Omental fat pad (tissue), 4 donors: ENCODE data around the gene CALM1. TPM values are rescaled to one million over a fixed set of nuclear protein-coding genes. Genes with fewer than 3 reads are reported as not detected.

Experiments used
- ATAC-seq: fragments of 150-250 bp; one replicate; pipeline ENCODE4 v1.9.1; 2016; ENCODE audit warnings: mild to moderate bottlenecking, moderate library complexity; ENCODE audit not compliant: low FRiP score
- DNase-seq: peaks from one replicate; pipeline ENCODE4 v3.0.0-alpha.2; 2019; ENCODE audit warnings: low spot score
- CTCF ChIP-seq, 3 donors: fragments of 450-650 bp; IDR thresholded peaks; one replicate each; pipeline ENCODE4 v1.5.1; 2016 to 2017; ENCODE audit warnings: antibody characterized with exemption in 3 of 3, mild to moderate bottlenecking in 3 of 3, moderate library complexity in 2 of 3
- total RNA-seq, 4 donors: library from RNA; depleted of rRNA; stranded (reverse); fragments of >200 nt; gene quantifications; one replicate each; pipeline ENCODE4 v1.1.0, GENCODE V29; 2016

Gene CALM1
- total RNA-seq, 4 donors from 2014 or later: 286 to 443 (median 356) TPM

- ATAC-seq (no peak), DNase-seq (no peak)
- no peak for TF ChIP-seq CTCF (IDR thresholded peaks at IDR 0.05)
Observed at GRCh38 chr14:90358359-90358758, 38.5 kb upstream of the CALM1 start.

GRCh38 chr14:90361865-90362557 lies 34.8 kb upstream of the CALM1 start:
- ATAC-seq: no peak
- DNase-seq: no peak
- TF ChIP-seq CTCF (IDR thresholded peaks at IDR 0.05): no peak

GRCh38 chr14:90362558-90362896 lies 34.3 kb upstream of the CALM1 start:
- no peak for DNase-seq
- TF ChIP-seq CTCF (IDR thresholded peaks at IDR 0.05): no peak
- no peak for ATAC-seq

- ATAC-seq: no peak
- no peak for TF ChIP-seq CTCF (IDR thresholded peaks at IDR 0.05)
- DNase-seq: no peak
Observed at GRCh38 chr14:90368946-90369721, 27.7 kb upstream of the CALM1 start.

- TF ChIP-seq CTCF (IDR thresholded peaks at IDR 0.05): no peak
- DNase-seq (no peak), ATAC-seq (no peak)
Observed at GRCh38 chr14:90373887-90374286, 22.9 kb upstream of the CALM1 start.

GRCh38 chr14:90374813-90375212 lies 22.0 kb upstream of the CALM1 start:
- DNase-seq: no peak
- ATAC-seq: no peak
- no peak for TF ChIP-seq CTCF (IDR thresholded peaks at IDR 0.05)

DNA sequence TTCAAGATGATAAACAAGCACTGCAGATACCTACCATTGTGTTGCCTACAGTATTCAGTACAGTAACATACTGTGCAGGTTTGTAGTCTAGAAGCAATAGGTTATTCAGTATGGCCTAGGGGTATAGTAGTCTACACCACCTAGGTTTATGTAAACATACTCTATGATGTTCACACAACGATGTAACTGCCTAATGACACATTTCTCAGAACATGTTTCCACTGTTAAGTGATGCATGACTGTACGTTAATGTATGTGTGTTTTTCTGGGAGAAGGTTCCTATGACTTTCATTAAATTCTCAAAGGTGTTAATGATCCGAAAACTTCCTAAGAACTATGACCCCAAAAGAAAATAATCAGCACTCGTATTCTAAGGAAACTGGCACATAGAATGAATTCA lies 20.9 kb upstream of the CALM1 start:
- no peak for TF ChIP-seq CTCF (IDR thresholded peaks at IDR 0.05)
- DNase-seq (no peak), ATAC-seq (no peak)
